Motor neuron (in vitro differentiated cells): ENCODE results near the gene CDC25A. TPM values are rescaled to one million over a fixed set of nuclear protein-coding genes. Genes with fewer than 3 reads are reported as not detected.

Experiments used
- ATAC-seq, 8 experiments: fragments of 200-7000 bp; cut with Tn5 transposase; replicated peaks in 6 of 8; 2 replicates each; pipeline ENCODE4 v1.8.0; 2021; ENCODE audit warnings: mild to moderate bottlenecking in 8 of 8, moderate library complexity in 8 of 8
- H3K27ac ChIP-seq, 2 donors: fragments of 250-450 bp; sonication (Bioruptor Pico); 2 replicates each; pipeline ENCODE4 v1.9.0; 2021; ENCODE audit warnings: antibody characterized with exemption in 2 of 2, mild to moderate bottlenecking in 2 of 2, moderate library complexity in 1 of 2
- H3K4me1 ChIP-seq, 2 donors: fragments of 250-450 bp; sonication (Bioruptor Pico); replicated peaks in 1 of 2; 2 replicates each; pipeline ENCODE4 v1.6.1; 2021; ENCODE audit warnings: antibody characterized with exemption in 2 of 2, mild to moderate bottlenecking in 2 of 2, moderate library complexity in 1 of 2
- H3K4me3 ChIP-seq, 5 donors: fragments of 250-450 bp; sonication (Bioruptor Pico); 2 replicates each; pipeline ENCODE4 v1.9.0; 2021; ENCODE audit warnings: antibody characterized with exemption in 5 of 5, mild to moderate bottlenecking in 5 of 5, moderate library complexity in 4 of 5
- WGBS, 10 experiments: fragments of 450-650 bp; shearing (Covaris generic); methylation state at CpG; one replicate each; pipeline ENCODE4 v1.0.0; 2022; 5-methylcytosine and 5-hydroxymethylcytosine counted together
- in situ Hi-C, 9 experiments: fragments of 400-800 bp; cut with MboI; loops; one replicate each; pipeline ENCODE4 v1.15.0; 2021; ENCODE audit warnings: low sequenced_read_pairs in 9 of 9, low pct_unique_long_range_greater_than_20kb in 2 of 9; ENCODE audit not compliant: unreplicated experiment in 9 of 9
- total RNA-seq, 8 experiments: library from RNA; unstranded; fragments of 300-600 nt; gene quantifications; 2 replicates each; pipeline versions ENCODE4 v1.2.3 to v1.2.4, GENCODE V29; 2022

Gene CDC25A
- total RNA-seq, 8 experiments from 2014 or later = 3.7 to 33.8 (median 13.2) TPM

GRCh38 chr3:48151807-48152427 lies 36.3 kb downstream of the CDC25A start:
- Histone ChIP-seq H3K4me1 (no peaks in the 10 kb centered on the region), H3K27ac (no peak overlapping the region), H3K4me3 (no peak overlapping the region)
- in situ Hi-C loops = loop anchor here in 5 of 9 experiments (10.0 to 25.0 kb wide), 4 partner anchors 165 to 315 kb away; no protein-coding TSS in a partner anchor
- peak; percentile 30 to 59 (median 45) for ATAC-seq
- WGBS, 10 experiments = 0 to 75% (median 59%) methylated on average over 1 to 7 of the region's 8 CpGs; no CpG with 5 or more reads in 2 of the 10 experiments

- H3K27ac ChIP-seq = no peak overlapping the region
- WGBS, 10 experiments = 25 to 100% (median 39%) methylated on average over 1 to 7 of the region's 8 CpGs; no CpG with 5 or more reads in 2 of the 10 experiments
- in situ Hi-C loops = loop anchor here in 5 of 9 experiments (10.0 to 25.0 kb wide), 4 partner anchors 164 to 314 kb away; no protein-coding TSS in a partner anchor
- no peak overlapping the region for H3K4me3 ChIP-seq
- H3K4me1 ChIP-seq = no peaks in the 10 kb centered on the region
- ATAC-seq = peak; percentile 98 to 100 (median 98)
Measured at GRCh38 chr3:48151058-48151806, 37.0 kb downstream of the CDC25A start.

- in situ Hi-C loops = no loop called here
- ATAC-seq = peak in 1 of 8 experiments; percentile 40
- Histone ChIP-seq H3K27ac (no peak overlapping the region), H3K4me3 (no peak overlapping the region), H3K4me1 (no peaks in the 10 kb centered on the region)
- 60 to 100% methylated on average over 1 of the region's 5 CpGs; no CpG with 5 or more reads in 8 of the 10 experiments for WGBS, 10 experiments
Measured at GRCh38 chr3:48143992-48144391, 44.2 kb downstream of the CDC25A start.

- in situ Hi-C loops = no loop called here
- WGBS, 10 experiments = 54 to 100% (median 100%) methylated on average over 1 to 3 of the region's 3 CpGs; no CpG with 5 or more reads in 3 of the 10 experiments
- H3K4me1 ChIP-seq = no peaks in the 10 kb centered on the region
- H3K4me3 ChIP-seq = no peak overlapping the region
- no peak for ATAC-seq
- no peak overlapping the region for H3K27ac ChIP-seq
Measured at GRCh38 chr3:48143567-48143966, 44.6 kb downstream of the CDC25A start.

GRCh38 chr3:48142316-48142870 lies 45.8 kb downstream of the CDC25A start:
- in situ Hi-C loops = no loop called here
- H3K27ac ChIP-seq = no peak overlapping the region
- WGBS, 10 experiments = 60 to 100% (median 81%) methylated on average over 1 to 4 of the region's 11 CpGs; no CpG with 5 or more reads in 1 of the 10 experiments
- H3K4me3 ChIP-seq = no peak overlapping the region
- H3K4me1 ChIP-seq = no peaks in the 10 kb centered on the region
- no peak for ATAC-seq

- Histone ChIP-seq H3K27ac (no peak overlapping the region), H3K4me1 (no peaks in the 10 kb centered on the region), H3K4me3 (no peak overlapping the region)
- 80 to 100% (median 98%) methylated on average over 1 to 6 of the region's 9 CpGs; no CpG with 5 or more reads in 3 of the 10 experiments for WGBS, 10 experiments
- in situ Hi-C loops = no loop called here
- ATAC-seq = no peak
Measured at GRCh38 chr3:48141604-48142137, 46.5 kb downstream of the CDC25A start.

- Histone ChIP-seq H3K4me3 (no peak overlapping the region), H3K4me1 (peaks cover 0 to 2% of the 10 kb centered on the region in 2 donors), H3K27ac (no peak overlapping the region)
- no peak for ATAC-seq
- in situ Hi-C loops = no loop called here
- WGBS, 10 experiments = 13 to 100% (median 100%) methylated on average over 1 to 2 of the region's 2 CpGs; no CpG with 5 or more reads in 3 of the 10 experiments
Measured at GRCh38 chr3:48140936-48141603, 47.1 kb downstream of the CDC25A start.

- in situ Hi-C loops = no loop called here
- H3K27ac ChIP-seq = no peak overlapping the region
- no peak overlapping the region for H3K4me3 ChIP-seq
- ATAC-seq = peak in 3 of 8 experiments; percentile 22 to 60 (median 44)
- WGBS, 10 experiments = 0 to 74% (median 24%) methylated on average over 2 to 8 of the region's 9 CpGs
- peaks cover 6 to 9% of the 10 kb centered on the region in 2 donors for H3K4me1 ChIP-seq
Measured at GRCh38 chr3:48140336-48140757, 47.9 kb downstream of the CDC25A start.

- no peak for ATAC-seq
- WGBS, 10 experiments = 0 to 100% (median 78%) methylated on average over 1 to 6 of the region's 7 CpGs; no CpG with 5 or more reads in 4 of the 10 experiments
- H3K4me1 ChIP-seq = peaks cover 6 to 9% of the 10 kb centered on the region in 2 donors
- in situ Hi-C loops = no loop called here
- H3K27ac ChIP-seq = no peak overlapping the region
- H3K4me3 ChIP-seq = no peak overlapping the region
Measured at GRCh38 chr3:48137425-48137999, 50.7 kb downstream of the CDC25A start.

- Histone ChIP-seq H3K4me3 (no peak overlapping the region), H3K4me1 (peaks cover 6 to 10% of the 10 kb centered on the region in 2 donors), H3K27ac (peak overlapping the region in 1 of 2 donors; percentile 20)
- in situ Hi-C loops = no loop called here
- peak in 5 of 8 experiments; percentile 32 to 61 (median 48) for ATAC-seq
- WGBS, 10 experiments = 3 to 82% (median 51%) methylated on average over 1 to 8 of the region's 8 CpGs; no CpG with 5 or more reads in 2 of the 10 experiments
Measured at GRCh38 chr3:48135552-48136495, 52.4 kb downstream of the CDC25A start.

- Histone ChIP-seq H3K4me3 (no peak overlapping the region), H3K4me1 (peaks cover under 1 to 12% of the 10 kb centered on the region in 2 donors), H3K27ac (no peak overlapping the region)
- WGBS, 10 experiments = 22 to 100% (median 70%) methylated on average over 1 to 3 of the region's 8 CpGs; no CpG with 5 or more reads in 6 of the 10 experiments
- in situ Hi-C loops = no loop called here
- ATAC-seq = peak; percentile 83 to 98 (median 90)
Measured at GRCh38 chr3:48130321-48130904, 57.8 kb downstream of the CDC25A start.
